ENCODE data around the gene MEOX2. TPM values are rescaled to one million over a fixed set of nuclear protein-coding genes. Genes with fewer than 3 reads are reported as not detected.

The MEOX2 gene
- total RNA-seq (1.2 TPM), polyA plus RNA-seq (ENCODE audit: insufficient read depth, low read depth, low replicate concordance) (not detected)
- long read RNA-seq, donor 1: 0 reads
- long read RNA-seq, donor 2, partial matches to known transcripts: 0 of 2 reads
- long read RNA-seq, donor 2, other reads (novel, unspliced or antisense): 0 of 2 reads
- long read RNA-seq, donor 3: 0 reads
- long read RNA-seq, donor 4: 0 reads
- long read RNA-seq, donor 5: 0 reads
- long read RNA-seq, donor 6: 0 reads
- long read RNA-seq, donor 7, partial matches to known transcripts: 0 of 2 reads
- long read RNA-seq, donor 7, other reads (novel, unspliced or antisense): 0 of 2 reads
- long read RNA-seq, donor 8, partial matches to known transcripts: 0 of 1 reads
- long read RNA-seq, donor 8, other reads (novel, unspliced or antisense): 0 of 1 reads
- long read RNA-seq, donor 9, partial matches to known transcripts: 0 of 1 reads
- long read RNA-seq, donor 9, other reads (novel, unspliced or antisense): 0 of 1 reads
- long read RNA-seq, donor 10: 0 reads

DNA sequence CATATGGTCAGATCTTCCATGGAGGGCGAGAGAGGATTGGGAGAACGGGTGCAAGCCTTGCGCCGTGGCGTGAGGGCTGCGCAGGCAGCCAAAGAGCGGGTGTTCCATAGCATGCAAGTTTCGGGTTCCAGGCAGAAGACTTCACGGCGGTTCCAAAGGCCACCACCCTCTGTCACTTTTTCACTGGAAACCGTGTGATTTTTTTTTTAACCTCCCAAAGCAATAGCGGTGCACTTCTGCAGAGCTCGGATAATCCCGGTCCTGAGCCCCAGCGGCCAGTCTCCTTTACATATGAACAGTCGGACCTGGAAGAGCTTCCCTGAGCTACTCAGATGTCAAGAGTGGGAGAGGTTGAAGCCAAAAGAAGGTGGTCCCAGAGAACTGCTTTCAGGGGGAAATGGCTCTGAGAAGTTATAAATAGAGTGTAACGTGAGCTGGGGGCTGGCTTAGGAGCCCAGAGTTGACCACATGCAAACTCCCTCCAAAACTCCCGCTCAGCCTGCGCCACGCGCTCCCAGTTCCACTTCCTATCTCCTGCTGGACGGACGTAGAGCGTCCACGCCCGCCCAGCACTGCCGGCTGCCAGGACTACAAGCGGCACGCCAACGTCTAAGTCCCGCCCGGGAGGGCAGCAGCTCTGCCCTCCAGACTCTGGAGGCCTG, at the start of gene MEOX2:
Gene MEOX2 (minus strand): TSS at position 389 of the 662 bp plus-strand sequence. CDS start 281 bp downstream, at position 108.
- H3K9ac ChIP-seq (ENCODE audit: low read length in 3 of 3): no peak within 1 kb of the TSS
- FAIRE-seq: no peak
- peak; percentile 74 to 90 (median 81) for DNase-seq
- peaks cover 43% of the 10 kb centered on the region for H3K27me3 ChIP-seq (ENCODE audit: control insufficient read depth, insufficient read depth, low read length)
- intact Hi-C loops (cut with DNase I): no loop called here
- TF ChIP-seq, protein P1, sequence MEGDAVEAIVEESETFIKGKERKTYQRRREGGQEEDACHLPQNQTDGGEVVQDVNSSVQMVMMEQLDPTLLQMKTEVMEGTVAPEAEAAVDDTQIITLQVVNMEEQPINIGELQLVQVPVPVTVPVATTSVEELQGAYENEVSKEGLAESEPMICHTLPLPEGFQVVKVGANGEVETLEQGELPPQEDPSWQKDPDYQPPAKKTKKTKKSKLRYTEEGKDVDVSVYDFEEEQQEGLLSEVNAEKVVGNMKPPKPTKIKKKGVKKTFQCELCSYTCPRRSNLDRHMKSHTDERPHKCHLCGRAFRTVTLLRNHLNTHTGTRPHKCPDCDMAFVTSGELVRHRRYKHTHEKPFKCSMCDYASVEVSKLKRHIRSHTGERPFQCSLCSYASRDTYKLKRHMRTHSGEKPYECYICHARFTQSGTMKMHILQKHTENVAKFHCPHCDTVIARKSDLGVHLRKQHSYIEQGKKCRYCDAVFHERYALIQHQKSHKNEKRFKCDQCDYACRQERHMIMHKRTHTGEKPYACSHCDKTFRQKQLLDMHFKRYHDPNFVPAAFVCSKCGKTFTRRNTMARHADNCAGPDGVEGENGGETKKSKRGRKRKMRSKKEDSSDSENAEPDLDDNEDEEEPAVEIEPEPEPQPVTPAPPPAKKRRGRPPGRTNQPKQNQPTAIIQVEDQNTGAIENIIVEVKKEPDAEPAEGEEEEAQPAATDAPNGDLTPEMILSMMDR (IDR thresholded peaks at IDR 0.05; ENCODE audit: borderline replicate concordance, extremely low read depth, insufficient read depth): no peak
- peak within 1 kb of the TSS; percentile 36 to 45 (median 42) for H3K4me3 ChIP-seq (ENCODE audit: low read length in 3 of 3)
- H3K9me3 ChIP-seq (ENCODE audit: control insufficient read depth in 2 of 3, insufficient read depth in 1 of 3, low read length in 3 of 3): no peaks in the 10 kb centered on the region
- no peak within 1 kb of the TSS for H3K27ac ChIP-seq (ENCODE audit: low read depth in 2 of 2, low read length in 2 of 2)
- H3K4me1 ChIP-seq (ENCODE audit: control insufficient read depth in 2 of 3, insufficient read depth in 2 of 3, low read depth in 1 of 3, low read length in 3 of 3): peaks cover 0 to 10% (median 2%) of the 10 kb centered on the region in 3 donors
- no peaks in the 10 kb centered on the region for H3K36me3 ChIP-seq (ENCODE audit: control insufficient read depth in 2 of 3, insufficient read depth in 3 of 3, low read length in 3 of 3)

DNA sequence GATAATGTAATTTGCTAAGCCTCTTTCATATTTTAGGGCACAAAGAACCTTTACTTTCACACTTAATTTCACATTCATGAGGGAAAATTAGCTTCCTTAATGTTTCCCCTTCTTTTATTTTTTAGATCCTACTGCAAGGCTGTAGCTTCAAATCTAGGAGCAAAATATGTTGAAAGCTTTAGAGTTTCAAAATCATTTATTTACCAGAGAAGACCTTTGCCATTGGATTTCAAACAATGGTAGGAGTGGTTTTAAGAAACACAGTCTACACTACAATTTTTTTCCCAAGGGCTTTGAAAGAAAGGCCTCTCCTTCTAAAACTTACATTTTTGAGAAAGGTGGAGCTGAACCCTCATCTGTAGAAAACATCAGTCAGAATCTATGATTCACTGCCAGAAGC, 43.3 kb upstream of the MEOX2 start:
- DNase-seq: no peak
- FAIRE-seq: no peak
- H3K9ac ChIP-seq (ENCODE audit: low read length in 3 of 3): no peak overlapping the region

DNA sequence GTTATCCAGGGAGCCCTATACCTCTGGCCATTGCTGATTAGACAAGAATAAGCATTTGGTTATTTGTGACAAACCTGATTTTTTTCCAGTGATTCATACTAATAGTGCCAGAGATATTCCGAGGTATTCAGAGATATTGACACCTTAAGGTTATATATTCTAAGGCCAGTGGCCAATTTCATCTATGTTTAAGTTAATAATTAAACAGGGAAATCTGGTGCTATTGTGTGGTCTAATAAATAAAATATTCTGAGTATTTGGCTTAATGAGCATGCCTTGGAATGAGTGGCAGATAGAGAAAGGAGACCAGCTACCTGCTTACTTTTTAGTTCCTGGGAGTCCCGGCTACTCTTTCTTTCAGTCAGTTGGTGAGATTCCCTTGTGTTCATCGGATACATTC, 38.6 kb upstream of the MEOX2 start:
- H3K9ac ChIP-seq (ENCODE audit: low read length in 3 of 3): no peak overlapping the region
- no peaks in the 10 kb centered on the region for H3K4me1 ChIP-seq (ENCODE audit: control insufficient read depth in 2 of 3, insufficient read depth in 2 of 3, low read depth in 1 of 3, low read length in 3 of 3)
- DNase-seq: no peak
- H3K9me3 ChIP-seq (ENCODE audit: control insufficient read depth in 2 of 3, insufficient read depth in 1 of 3, low read length in 3 of 3): no peaks in the 10 kb centered on the region
- intact Hi-C loops (cut with DNase I): no loop called here
- TF ChIP-seq, protein P1 (IDR thresholded peaks at IDR 0.05; ENCODE audit: borderline replicate concordance, extremely low read depth, insufficient read depth): no peak
- no peak for FAIRE-seq
- no peak overlapping the region for H3K27ac ChIP-seq (ENCODE audit: low read depth in 2 of 2, low read length in 2 of 2)
- no peak overlapping the region for H3K4me3 ChIP-seq (ENCODE audit: low read length in 3 of 3)
- H3K27me3 ChIP-seq (ENCODE audit: control insufficient read depth, insufficient read depth, low read length): no peaks in the 10 kb centered on the region
- no peaks in the 10 kb centered on the region for H3K36me3 ChIP-seq (ENCODE audit: control insufficient read depth in 2 of 3, insufficient read depth in 3 of 3, low read length in 3 of 3)

More for the DNA sequence above, 43.3 kb upstream of the MEOX2 start:
- H3K9me3 ChIP-seq (ENCODE audit: control insufficient read depth in 2 of 3, insufficient read depth in 1 of 3, low read length in 3 of 3): no peaks in the 10 kb centered on the region
- H3K4me1 ChIP-seq (ENCODE audit: control insufficient read depth in 2 of 3, insufficient read depth in 2 of 3, low read depth in 1 of 3, low read length in 3 of 3): no peaks in the 10 kb centered on the region
- no peak overlapping the region for H3K4me3 ChIP-seq (ENCODE audit: low read length in 3 of 3)
- TF ChIP-seq, protein P1 (IDR thresholded peaks at IDR 0.05; ENCODE audit: borderline replicate concordance, extremely low read depth, insufficient read depth): no peak
- H3K27me3 ChIP-seq (ENCODE audit: control insufficient read depth, insufficient read depth, low read length): no peaks in the 10 kb centered on the region
- H3K36me3 ChIP-seq (ENCODE audit: control insufficient read depth in 2 of 3, insufficient read depth in 3 of 3, low read length in 3 of 3): no peaks in the 10 kb centered on the region
- intact Hi-C loops (cut with DNase I): no loop called here
- no peak overlapping the region for H3K27ac ChIP-seq (ENCODE audit: low read depth in 2 of 2, low read length in 2 of 2)

All from kidney (tissue), 22 donors.